Activated T-cell treated with anti-CD3 and anti-CD28 coated beads, Interleukin-2, amount 50 U/mL, for 4 hours (primary cell): ENCODE results near the gene GUCD1. TPM values are rescaled to one million over a fixed set of nuclear protein-coding genes. Genes with fewer than 3 reads are reported as not detected.

Experiments used
- ATAC-seq, 2 donors: fragments of 200-7000 bp; cut with Tn5 transposase; one replicate each; pipeline ENCODE4 v1.10.0; 2021
- DNase-seq: peaks from one replicate; pipeline ENCODE4 v3.0.0-alpha.2; 2020
- H3K27me3 Mint-ChIP-seq: one replicate; pipeline ENCODE4 v1.8.0; 2021; ENCODE audit warnings: low read depth, mixed read lengths
- H3K36me3 Mint-ChIP-seq: one replicate; pipeline ENCODE4 v1.8.0; 2022; ENCODE audit warnings: mixed read lengths; ENCODE audit not compliant: insufficient read depth
- H3K4me1 Mint-ChIP-seq: one replicate; pipeline ENCODE4 v1.8.0; 2021; ENCODE audit warnings: low read depth, mixed read lengths
- H3K4me3 Mint-ChIP-seq: one replicate; pipeline ENCODE4 v1.8.0; 2021; ENCODE audit warnings: mild to moderate bottlenecking, moderate library complexity, mixed read lengths
- H3K9me3 Mint-ChIP-seq: one replicate; pipeline ENCODE4 v1.8.0; 2021; ENCODE audit warnings: mixed read lengths
- total RNA-seq, 3 donors: library from RNA; stranded (reverse); gene quantifications; one replicate each; pipeline ENCODE4 v1.2.1, GENCODE V29; 2021

Gene GUCD1
- total RNA-seq, 3 donors from 2014 or later = 85.9 to 105 (median 92.2) TPM

GRCh38 chr22:24515027-24515338 lies 40.0 kb downstream of the GUCD1 start:
- no peak for DNase-seq
- ATAC-seq = no peak
- H3K36me3 Mint-ChIP-seq = no peaks in the 10 kb centered on the region

DNA sequence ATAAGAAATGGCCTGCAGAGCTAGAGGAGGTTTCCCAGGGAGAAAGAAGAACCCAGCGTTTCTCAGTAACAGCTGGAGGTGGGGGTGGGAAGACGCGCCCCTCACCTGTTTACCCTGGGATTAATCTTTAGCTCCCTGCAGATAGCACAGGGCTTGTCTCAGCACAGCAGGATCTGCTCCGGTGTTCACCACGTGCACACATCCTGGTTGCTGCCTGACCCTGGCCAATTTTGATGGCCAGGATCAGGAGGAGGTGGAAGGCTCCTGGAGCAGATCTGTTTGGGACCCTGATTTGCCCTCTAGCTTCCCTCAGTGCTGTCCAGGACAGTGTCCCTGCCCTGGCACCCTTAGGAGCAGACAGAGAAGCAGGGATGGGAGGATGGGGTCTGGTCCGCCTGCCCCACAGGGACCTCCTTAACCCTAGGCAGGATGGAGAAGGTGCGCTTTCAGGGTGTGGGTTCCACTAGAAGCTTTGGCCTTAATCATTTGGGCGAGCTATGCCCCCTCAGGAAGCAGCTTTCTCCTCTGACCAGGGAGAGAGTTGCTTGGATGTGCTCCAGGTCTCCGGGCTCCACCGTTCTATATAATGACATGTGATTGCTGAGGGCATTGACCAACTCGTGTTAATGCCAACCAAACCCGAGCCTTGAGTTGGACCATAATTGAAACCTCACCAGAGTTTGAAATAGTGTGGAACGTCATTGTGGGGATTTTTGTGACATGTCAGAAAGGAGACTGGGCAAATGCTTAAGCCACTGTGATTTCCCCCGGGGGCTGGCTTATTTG lies 40.5 kb downstream of the GUCD1 start:
- H3K4me3 Mint-ChIP-seq = no peak overlapping the region
- H3K4me1 Mint-ChIP-seq = peaks cover 12% of the 10 kb centered on the region
- ATAC-seq (no peak), DNase-seq (no peak)
- no peaks in the 10 kb centered on the region for H3K9me3 Mint-ChIP-seq
- no peaks in the 10 kb centered on the region for H3K36me3 Mint-ChIP-seq
- no peaks in the 10 kb centered on the region for H3K27me3 Mint-ChIP-seq

More at GRCh38 chr22:24515027-24515338, 40.0 kb downstream of the GUCD1 start:
- Mint-ChIP-seq H3K4me3 (no peak overlapping the region), H3K27me3 (no peaks in the 10 kb centered on the region), H3K4me1 (peaks cover 12% of the 10 kb centered on the region), H3K9me3 (no peaks in the 10 kb centered on the region)

- DNase-seq (no peak), ATAC-seq (no peak)
- Mint-ChIP-seq H3K4me1 (peaks cover 12% of the 10 kb centered on the region), H3K9me3 (no peaks in the 10 kb centered on the region), H3K36me3 (no peaks in the 10 kb centered on the region), H3K27me3 (no peaks in the 10 kb centered on the region), H3K4me3 (no peak overlapping the region)
Observed at GRCh38 chr22:24513378-24514240, 41.3 kb downstream of the GUCD1 start.

DNA sequence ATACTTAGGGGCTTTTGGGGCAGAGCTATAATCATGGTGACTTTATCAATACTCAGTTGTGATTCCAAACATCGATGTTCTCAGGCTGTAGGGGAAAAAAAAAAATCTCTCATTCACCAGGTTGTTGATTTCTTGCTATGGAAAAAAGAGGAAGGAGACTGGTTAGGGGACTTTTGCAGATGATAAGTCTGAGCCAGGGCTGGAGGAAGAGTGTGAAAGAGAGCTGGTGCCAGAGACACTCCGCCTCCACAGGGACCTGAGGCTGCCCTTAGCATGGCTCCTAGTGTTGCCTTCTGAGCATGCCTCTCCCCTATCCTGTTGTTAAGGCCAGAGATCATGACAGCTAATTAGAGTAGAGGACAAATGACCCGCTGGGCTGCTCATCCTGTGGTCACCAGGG lies 42.9 kb downstream of the GUCD1 start:
- Mint-ChIP-seq H3K4me1 (peaks cover 12% of the 10 kb centered on the region), H3K27me3 (no peaks in the 10 kb centered on the region), H3K9me3 (no peaks in the 10 kb centered on the region), H3K36me3 (no peaks in the 10 kb centered on the region), H3K4me3 (no peak overlapping the region)
- DNase-seq (no peak), ATAC-seq (no peak)

- no peaks in the 10 kb centered on the region for H3K9me3 Mint-ChIP-seq
- H3K36me3 Mint-ChIP-seq = no peaks in the 10 kb centered on the region
- DNase-seq (no peak), ATAC-seq (no peak)
- no peaks in the 10 kb centered on the region for H3K27me3 Mint-ChIP-seq
- H3K4me3 Mint-ChIP-seq = no peak overlapping the region
- H3K4me1 Mint-ChIP-seq = peaks cover 12% of the 10 kb centered on the region
Observed at GRCh38 chr22:24510637-24511625, 44.0 kb downstream of the GUCD1 start.

DNA sequence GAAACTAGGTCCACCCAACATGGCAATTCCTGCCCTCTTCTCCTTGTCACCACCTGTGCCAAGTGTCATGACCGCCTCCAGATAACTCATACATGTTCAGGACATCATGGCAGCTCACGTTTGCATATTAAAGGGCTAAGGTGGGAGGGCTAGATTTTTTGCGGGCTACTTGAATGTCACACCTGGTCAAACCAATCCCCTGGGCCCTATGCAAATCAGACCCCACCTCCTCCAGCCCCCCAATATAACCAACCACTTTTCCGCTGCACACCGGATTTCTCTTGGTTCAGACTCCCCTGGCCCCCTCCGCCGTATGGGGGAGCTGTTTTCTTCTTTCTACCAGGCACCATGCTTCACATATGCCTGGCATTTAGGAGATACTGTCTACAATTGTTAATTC lies 47.2 kb downstream of the GUCD1 start:
- no peak for DNase-seq
- H3K4me3 Mint-ChIP-seq = no peak overlapping the region
- peaks cover 21% of the 10 kb centered on the region for H3K4me1 Mint-ChIP-seq
- ATAC-seq = no peak
- H3K27me3 Mint-ChIP-seq = no peaks in the 10 kb centered on the region
- no peaks in the 10 kb centered on the region for H3K36me3 Mint-ChIP-seq
- no peaks in the 10 kb centered on the region for H3K9me3 Mint-ChIP-seq

GRCh38 chr22:24506802-24507438 lies 48.0 kb downstream of the GUCD1 start:
- DNase-seq = no peak
- H3K4me3 Mint-ChIP-seq = no peak overlapping the region
- no peaks in the 10 kb centered on the region for H3K27me3 Mint-ChIP-seq
- no peaks in the 10 kb centered on the region for H3K9me3 Mint-ChIP-seq
- no peaks in the 10 kb centered on the region for H3K36me3 Mint-ChIP-seq
- H3K4me1 Mint-ChIP-seq = peaks cover 18% of the 10 kb centered on the region
- no peak for ATAC-seq

DNA sequence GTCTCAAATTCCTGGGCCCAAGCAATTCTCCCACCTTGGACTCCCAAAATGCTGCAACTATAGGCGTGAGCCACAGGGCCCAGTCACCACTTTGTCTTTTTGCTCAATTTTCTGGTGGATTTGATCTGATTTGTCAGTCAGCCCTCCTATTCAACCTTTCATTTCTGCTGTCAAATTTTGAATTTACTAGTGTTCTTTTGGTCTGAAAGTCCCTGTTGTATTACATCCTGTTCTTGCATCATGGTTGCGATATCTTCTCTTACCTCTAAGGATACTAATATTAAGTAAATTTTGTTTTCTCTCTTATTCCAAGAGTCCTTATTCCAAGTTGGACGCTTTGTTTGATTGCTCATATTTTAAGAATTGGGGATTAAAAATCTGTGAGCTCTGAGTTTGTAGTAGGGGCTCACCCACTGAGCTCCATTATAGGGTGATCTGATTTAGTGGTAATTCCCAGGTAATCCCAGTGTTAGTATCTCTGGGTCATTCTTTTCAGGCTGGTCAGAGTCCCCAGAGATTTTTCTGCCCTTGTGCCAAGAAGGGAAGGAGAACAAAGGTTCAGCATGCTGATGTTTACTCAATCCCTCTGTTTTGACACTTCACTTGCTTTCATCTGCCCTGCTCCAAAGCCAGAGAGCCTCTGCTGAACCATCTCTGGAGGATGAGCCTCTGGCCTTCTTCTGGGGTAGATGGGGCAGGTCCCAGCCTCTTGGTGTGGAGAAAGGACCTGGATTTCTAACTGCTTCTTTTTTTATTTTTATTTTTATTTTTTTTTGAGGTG lies 49.8 kb downstream of the GUCD1 start:
- ATAC-seq (no peak), DNase-seq (no peak)
- H3K36me3 Mint-ChIP-seq = no peaks in the 10 kb centered on the region
- no peak overlapping the region for H3K4me3 Mint-ChIP-seq
- H3K4me1 Mint-ChIP-seq = peaks cover 8% of the 10 kb centered on the region
- no peaks in the 10 kb centered on the region for H3K9me3 Mint-ChIP-seq
- no peaks in the 10 kb centered on the region for H3K27me3 Mint-ChIP-seq

DNA sequence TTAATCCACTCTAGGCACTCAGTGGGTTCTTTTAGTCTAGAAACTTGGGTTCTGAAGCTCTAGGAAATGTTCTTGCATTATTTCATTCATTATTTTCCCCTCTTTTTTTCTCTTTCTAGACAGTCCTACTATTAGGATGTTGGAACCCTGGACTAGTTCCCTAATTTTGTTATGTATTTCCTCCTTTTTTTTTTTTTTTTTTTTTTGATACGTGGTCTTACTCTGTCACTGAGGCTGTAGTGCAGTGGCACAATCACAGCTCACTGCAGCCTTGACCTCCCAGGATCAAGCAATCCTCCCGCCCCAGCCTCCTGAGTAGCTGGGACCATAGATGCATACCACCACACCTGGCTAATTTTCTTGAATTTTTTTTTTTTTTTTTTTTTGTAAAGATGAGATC lies 50.4 kb downstream of the GUCD1 start:
- ATAC-seq (no peak), DNase-seq (no peak)
- no peaks in the 10 kb centered on the region for H3K9me3 Mint-ChIP-seq
- H3K4me1 Mint-ChIP-seq = peaks cover 8% of the 10 kb centered on the region
- no peaks in the 10 kb centered on the region for H3K36me3 Mint-ChIP-seq
- H3K27me3 Mint-ChIP-seq = no peaks in the 10 kb centered on the region
- H3K4me3 Mint-ChIP-seq = no peak overlapping the region

GRCh38 chr22:24503843-24504338 lies 51.0 kb downstream of the GUCD1 start:
- ATAC-seq (no peak), DNase-seq (no peak)
- H3K27me3 Mint-ChIP-seq = no peaks in the 10 kb centered on the region
- no peak overlapping the region for H3K4me3 Mint-ChIP-seq
- H3K4me1 Mint-ChIP-seq = peaks cover 8% of the 10 kb centered on the region
- H3K9me3 Mint-ChIP-seq = no peaks in the 10 kb centered on the region
- no peaks in the 10 kb centered on the region for H3K36me3 Mint-ChIP-seq

- H3K4me3 Mint-ChIP-seq = no peak overlapping the region
- ATAC-seq (peak; percentile 73 to 88), DNase-seq (peak; percentile 64)
- peaks cover 8% of the 10 kb centered on the region for H3K4me1 Mint-ChIP-seq
- no peaks in the 10 kb centered on the region for H3K9me3 Mint-ChIP-seq
- H3K36me3 Mint-ChIP-seq = no peaks in the 10 kb centered on the region
- H3K27me3 Mint-ChIP-seq = no peaks in the 10 kb centered on the region
Observed at GRCh38 chr22:24503137-24503842, 51.6 kb downstream of the GUCD1 start.

GRCh38 chr22:24502541-24502940 lies 52.4 kb downstream of the GUCD1 start:
- DNase-seq (no peak), ATAC-seq (no peak)
- H3K4me3 Mint-ChIP-seq = no peak overlapping the region
- peaks cover 11% of the 10 kb centered on the region for H3K4me1 Mint-ChIP-seq
- no peaks in the 10 kb centered on the region for H3K36me3 Mint-ChIP-seq
- H3K9me3 Mint-ChIP-seq = no peaks in the 10 kb centered on the region
- no peaks in the 10 kb centered on the region for H3K27me3 Mint-ChIP-seq
